K562 (cell line): ENCODE measurements around the gene HSDL2.

Source experiments
- ADNP ChIP-seq: fragments of 200-800 bp; sonication (Bioruptor generic); IDR thresholded peaks from 2 replicates; pipeline ENCODE4 v1.6.1; 2016; ENCODE audit warnings: missing genetic modification characterization, missing compliant biosample characterization
- BACH1 ChIP-seq: fragments of 200-800 bp; sonication (Bioruptor generic); IDR thresholded peaks from 2 replicates; pipeline ENCODE4 v1.6.1; 2016; ENCODE audit warnings: missing genetic modification characterization, missing compliant biosample characterization
- EZH2 ChIP-seq: IDR thresholded peaks from 2 replicates; pipeline ENCODE4 v1.6.1; 2012; ENCODE audit warnings: low read depth, mild to moderate bottlenecking, inconsistent platforms, low read length, borderline replicate concordance
- FOS ChIP-seq: IDR thresholded peaks from 3 replicates; pipeline ENCODE4 v1.6.1; 2011; ENCODE audit not compliant: insufficient read length; ENCODE audit errors: extremely low read depth
- FOSL1 ChIP-seq: fragments of 200-800 bp; sonication (Bioruptor generic); conservative IDR thresholded peaks from 2 replicates; pipeline ENCODE4 v1.6.1; 2016; ENCODE audit warnings: missing genetic modification characterization, missing compliant biosample characterization
- NCOA4 ChIP-seq: fragments of 450-650 bp; IDR thresholded peaks from 2 replicates; pipeline ENCODE4 v1.6.1; 2018; ENCODE audit warnings: mild to moderate bottlenecking; ENCODE audit not compliant: partially characterized antibody
- POLR2A ChIP-seq: fragments of 450-650 bp; conservative IDR thresholded peaks from 2 replicates; pipeline ENCODE4 v1.6.1; 2016
- TCF7L2 ChIP-seq: fragments of 150-350 bp; IDR thresholded peaks from 2 replicates; pipeline ENCODE4 v1.6.1; 2016; ENCODE audit warnings: low read depth, mild to moderate bottlenecking, low read length, moderate library complexity
- ZBTB7A ChIP-seq: IDR thresholded peaks from 2 replicates; pipeline ENCODE4 v1.6.1; 2011; ENCODE audit warnings: low read depth, mild to moderate bottlenecking, low read length, moderate library complexity, borderline replicate concordance; ENCODE audit not compliant: control insufficient read depth
- ZFPM2 ChIP-seq: fragments of 250-450 bp; sonication (Bioruptor Pico); IDR thresholded peaks from 2 replicates; pipeline ENCODE4 v1.5.1; 2022; ENCODE audit warnings: mild to moderate bottlenecking
- ZNF274 ChIP-seq: IDR thresholded peaks from 2 replicates; pipeline ENCODE4 v1.6.1; 2011; ENCODE audit warnings: low read depth, mild to moderate bottlenecking, low read length, moderate library complexity, borderline replicate concordance
- TF ChIP-seq, protein P1 (sequence below): fragments of 250-450 bp; sonication (Bioruptor Pico); IDR thresholded peaks from 2 replicates; pipeline ENCODE4 v1.5.0; 2020; ENCODE audit warnings: mild to moderate bottlenecking, borderline replicate concordance
- TF ChIP-seq, protein P2 (sequence below), 3 experiments: IDR thresholded peaks in 2 of 3; conservative IDR thresholded peaks in 1 of 3; 2 replicates each; pipeline ENCODE4 v1.5.1; 2011 to 2012; ENCODE audit warnings: low read length in 3 of 3, mild to moderate bottlenecking in 3 of 3, control low read depth in 2 of 3, improper control_type of control experiment in 1 of 3, inconsistent platforms in 1 of 3, low read depth in 1 of 3, mixed read lengths in 1 of 3, moderate library complexity in 1 of 3; ENCODE audit not compliant: insufficient read depth in 2 of 3
- TF ChIP-seq, protein P3 (sequence below): fragments of 450-650 bp; IDR thresholded peaks from 2 replicates; pipeline ENCODE4 v1.6.1; 2014; ENCODE audit warnings: low read depth, mild to moderate bottlenecking, moderate library complexity, borderline replicate concordance

DNA sequence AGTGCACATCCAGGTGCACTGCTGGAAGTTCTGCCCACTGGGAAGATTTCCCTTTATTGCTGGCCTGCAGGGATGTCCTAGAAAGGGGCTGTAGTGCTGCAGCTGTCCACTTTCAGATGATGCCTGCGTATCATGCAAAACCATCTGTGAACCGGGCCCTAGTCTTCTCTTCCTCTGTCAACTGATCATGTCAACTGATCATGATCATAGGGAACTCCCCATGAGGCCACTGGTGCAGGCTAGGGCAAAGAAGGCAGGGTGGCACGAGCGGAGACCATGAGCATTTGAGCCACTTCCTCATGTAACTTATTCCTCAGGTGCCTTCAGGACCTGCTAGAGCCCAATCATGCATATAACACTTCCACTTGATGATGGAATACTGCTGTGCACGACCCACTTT lies 4.5 kb upstream of the HSDL2 start:
- TF ChIP-seq ZFPM2 (CRISPR knock-in tag) (no peak), POLR2A (no peak), ZNF274 (no peak), ZBTB7A (no peak), EZH2 (no peak), FOS (no peak), ADNP (tag) (no peak), BACH1 (no peak), TCF7L2 (no peak), NCOA4 (no peak), FOSL1 (tag) (no peak)
- TF ChIP-seq, protein P1, sequence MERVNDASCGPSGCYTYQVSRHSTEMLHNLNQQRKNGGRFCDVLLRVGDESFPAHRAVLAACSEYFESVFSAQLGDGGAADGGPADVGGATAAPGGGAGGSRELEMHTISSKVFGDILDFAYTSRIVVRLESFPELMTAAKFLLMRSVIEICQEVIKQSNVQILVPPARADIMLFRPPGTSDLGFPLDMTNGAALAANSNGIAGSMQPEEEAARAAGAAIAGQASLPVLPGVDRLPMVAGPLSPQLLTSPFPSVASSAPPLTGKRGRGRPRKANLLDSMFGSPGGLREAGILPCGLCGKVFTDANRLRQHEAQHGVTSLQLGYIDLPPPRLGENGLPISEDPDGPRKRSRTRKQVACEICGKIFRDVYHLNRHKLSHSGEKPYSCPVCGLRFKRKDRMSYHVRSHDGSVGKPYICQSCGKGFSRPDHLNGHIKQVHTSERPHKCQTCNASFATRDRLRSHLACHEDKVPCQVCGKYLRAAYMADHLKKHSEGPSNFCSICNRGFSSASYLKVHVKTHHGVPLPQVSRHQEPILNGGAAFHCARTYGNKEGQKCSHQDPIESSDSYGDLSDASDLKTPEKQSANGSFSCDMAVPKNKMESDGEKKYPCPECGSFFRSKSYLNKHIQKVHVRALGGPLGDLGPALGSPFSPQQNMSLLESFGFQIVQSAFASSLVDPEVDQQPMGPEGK (CRISPR knock-in tag) = no peak
- TF ChIP-seq, protein P2, sequence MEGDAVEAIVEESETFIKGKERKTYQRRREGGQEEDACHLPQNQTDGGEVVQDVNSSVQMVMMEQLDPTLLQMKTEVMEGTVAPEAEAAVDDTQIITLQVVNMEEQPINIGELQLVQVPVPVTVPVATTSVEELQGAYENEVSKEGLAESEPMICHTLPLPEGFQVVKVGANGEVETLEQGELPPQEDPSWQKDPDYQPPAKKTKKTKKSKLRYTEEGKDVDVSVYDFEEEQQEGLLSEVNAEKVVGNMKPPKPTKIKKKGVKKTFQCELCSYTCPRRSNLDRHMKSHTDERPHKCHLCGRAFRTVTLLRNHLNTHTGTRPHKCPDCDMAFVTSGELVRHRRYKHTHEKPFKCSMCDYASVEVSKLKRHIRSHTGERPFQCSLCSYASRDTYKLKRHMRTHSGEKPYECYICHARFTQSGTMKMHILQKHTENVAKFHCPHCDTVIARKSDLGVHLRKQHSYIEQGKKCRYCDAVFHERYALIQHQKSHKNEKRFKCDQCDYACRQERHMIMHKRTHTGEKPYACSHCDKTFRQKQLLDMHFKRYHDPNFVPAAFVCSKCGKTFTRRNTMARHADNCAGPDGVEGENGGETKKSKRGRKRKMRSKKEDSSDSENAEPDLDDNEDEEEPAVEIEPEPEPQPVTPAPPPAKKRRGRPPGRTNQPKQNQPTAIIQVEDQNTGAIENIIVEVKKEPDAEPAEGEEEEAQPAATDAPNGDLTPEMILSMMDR (IDR thresholded peaks at IDR 0.05 in 2 of 3, conservative IDR thresholded peaks at IDR 0.05 in 1 of 3; ENCODE audit: insufficient read depth in 2 of 3, low read depth in 1 of 3, low read length in 3 of 3) = no peak
- TF ChIP-seq, protein P3, sequence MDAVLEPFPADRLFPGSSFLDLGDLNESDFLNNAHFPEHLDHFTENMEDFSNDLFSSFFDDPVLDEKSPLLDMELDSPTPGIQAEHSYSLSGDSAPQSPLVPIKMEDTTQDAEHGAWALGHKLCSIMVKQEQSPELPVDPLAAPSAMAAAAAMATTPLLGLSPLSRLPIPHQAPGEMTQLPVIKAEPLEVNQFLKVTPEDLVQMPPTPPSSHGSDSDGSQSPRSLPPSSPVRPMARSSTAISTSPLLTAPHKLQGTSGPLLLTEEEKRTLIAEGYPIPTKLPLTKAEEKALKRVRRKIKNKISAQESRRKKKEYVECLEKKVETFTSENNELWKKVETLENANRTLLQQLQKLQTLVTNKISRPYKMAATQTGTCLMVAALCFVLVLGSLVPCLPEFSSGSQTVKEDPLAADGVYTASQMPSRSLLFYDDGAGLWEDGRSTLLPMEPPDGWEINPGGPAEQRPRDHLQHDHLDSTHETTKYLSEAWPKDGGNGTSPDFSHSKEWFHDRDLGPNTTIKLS = no peak
